K562 (cell line): ENCODE results near the gene ZBTB16.

Source experiments
- ARNT ChIP-seq, 2 experiments: fragments of 450-650 bp; IDR thresholded peaks; 2 replicates each; pipeline ENCODE4 v1.6.1; 2016; ENCODE audit warnings: mild to moderate bottlenecking in 1 of 2
- GABPA ChIP-seq: fragments of 200-800 bp; sonication (Bioruptor generic); conservative IDR thresholded peaks from 2 replicates; pipeline ENCODE4 v1.6.1; 2016; ENCODE audit warnings: low read depth, missing genetic modification characterization, missing compliant biosample characterization
- TCF7 ChIP-seq: sonication (generic); IDR thresholded peaks from 2 replicates; pipeline ENCODE4 v1.6.1; 2016; ENCODE audit warnings: antibody characterized with exemption, borderline replicate concordance
- TF ChIP-seq, protein P1 (sequence below), 3 experiments: IDR thresholded peaks in 2 of 3; conservative IDR thresholded peaks in 1 of 3; 2 replicates each; pipeline ENCODE4 v1.5.1; 2011 to 2012; ENCODE audit warnings: low read length in 3 of 3, mild to moderate bottlenecking in 3 of 3, control low read depth in 2 of 3, improper control_type of control experiment in 1 of 3, inconsistent platforms in 1 of 3, low read depth in 1 of 3, mixed read lengths in 1 of 3, moderate library complexity in 1 of 3; ENCODE audit not compliant: insufficient read depth in 2 of 3

DNA sequence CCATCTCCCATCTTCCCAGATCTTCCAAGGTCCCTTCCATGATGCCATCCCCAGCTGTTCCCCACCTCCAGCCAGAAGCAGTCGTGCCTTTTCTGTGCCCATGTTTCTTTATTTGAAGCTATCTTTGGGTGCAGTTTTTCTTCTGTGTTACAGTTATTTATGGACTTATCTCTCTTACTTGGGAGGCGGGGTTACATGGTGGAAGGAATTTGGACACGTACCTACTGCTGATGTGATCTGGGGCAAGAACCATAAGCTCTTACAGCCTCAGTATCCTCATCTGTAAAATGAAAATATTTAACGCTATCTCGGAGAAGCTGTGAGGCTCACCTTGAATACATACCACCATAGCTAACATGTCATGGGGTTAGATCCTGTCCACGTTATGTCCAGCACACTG is 98.9 kb downstream of the ZBTB16 start:
- TF ChIP-seq ARNT (IDR thresholded peaks at IDR 0.05), result no peak
- TF ChIP-seq, protein P1, sequence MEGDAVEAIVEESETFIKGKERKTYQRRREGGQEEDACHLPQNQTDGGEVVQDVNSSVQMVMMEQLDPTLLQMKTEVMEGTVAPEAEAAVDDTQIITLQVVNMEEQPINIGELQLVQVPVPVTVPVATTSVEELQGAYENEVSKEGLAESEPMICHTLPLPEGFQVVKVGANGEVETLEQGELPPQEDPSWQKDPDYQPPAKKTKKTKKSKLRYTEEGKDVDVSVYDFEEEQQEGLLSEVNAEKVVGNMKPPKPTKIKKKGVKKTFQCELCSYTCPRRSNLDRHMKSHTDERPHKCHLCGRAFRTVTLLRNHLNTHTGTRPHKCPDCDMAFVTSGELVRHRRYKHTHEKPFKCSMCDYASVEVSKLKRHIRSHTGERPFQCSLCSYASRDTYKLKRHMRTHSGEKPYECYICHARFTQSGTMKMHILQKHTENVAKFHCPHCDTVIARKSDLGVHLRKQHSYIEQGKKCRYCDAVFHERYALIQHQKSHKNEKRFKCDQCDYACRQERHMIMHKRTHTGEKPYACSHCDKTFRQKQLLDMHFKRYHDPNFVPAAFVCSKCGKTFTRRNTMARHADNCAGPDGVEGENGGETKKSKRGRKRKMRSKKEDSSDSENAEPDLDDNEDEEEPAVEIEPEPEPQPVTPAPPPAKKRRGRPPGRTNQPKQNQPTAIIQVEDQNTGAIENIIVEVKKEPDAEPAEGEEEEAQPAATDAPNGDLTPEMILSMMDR (IDR thresholded peaks at IDR 0.05 in 2 of 3, conservative IDR thresholded peaks at IDR 0.05 in 1 of 3; ENCODE audit: insufficient read depth in 2 of 3, low read depth in 1 of 3, low read length in 3 of 3), result no peak
- no peak for TF ChIP-seq GABPA (tag)
- TF ChIP-seq TCF7, result no peak
